ENCODE results near the gene MLXIPL. TPM values are rescaled to one million over a fixed set of nuclear protein-coding genes. Genes with fewer than 3 reads are reported as not detected.
"Not testable (repeated sequence)": the region's sequence is repeated elsewhere in the genome, so short reads cannot be mapped to it uniquely, and the experiment has no call there.

The MLXIPL gene
- total RNA-seq, 1 experiment from 2014 or later: not detected

DNA sequence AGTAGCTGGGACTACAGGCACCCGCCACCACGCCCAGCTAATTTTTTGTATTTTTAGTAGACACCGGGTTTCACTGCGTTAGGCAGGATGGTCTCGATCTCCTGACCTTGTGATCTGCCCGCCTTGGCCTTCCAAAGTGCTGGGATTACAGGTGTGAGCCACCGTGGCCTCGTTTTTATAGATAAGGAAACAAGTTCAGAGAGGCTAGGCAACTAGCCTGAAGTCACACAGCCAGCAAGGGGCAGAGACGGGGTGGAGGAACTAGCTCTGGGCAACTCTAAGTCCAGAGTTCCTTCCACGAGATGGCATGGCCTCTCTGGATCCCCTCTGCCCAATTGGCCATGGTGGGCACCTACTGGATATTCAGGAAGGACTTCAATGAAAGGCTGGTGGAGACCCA lies 9.4 kb downstream of the MLXIPL start:
- not testable (repeated sequence) for DNase-seq (ENCODE audit: low spot score)

DNA sequence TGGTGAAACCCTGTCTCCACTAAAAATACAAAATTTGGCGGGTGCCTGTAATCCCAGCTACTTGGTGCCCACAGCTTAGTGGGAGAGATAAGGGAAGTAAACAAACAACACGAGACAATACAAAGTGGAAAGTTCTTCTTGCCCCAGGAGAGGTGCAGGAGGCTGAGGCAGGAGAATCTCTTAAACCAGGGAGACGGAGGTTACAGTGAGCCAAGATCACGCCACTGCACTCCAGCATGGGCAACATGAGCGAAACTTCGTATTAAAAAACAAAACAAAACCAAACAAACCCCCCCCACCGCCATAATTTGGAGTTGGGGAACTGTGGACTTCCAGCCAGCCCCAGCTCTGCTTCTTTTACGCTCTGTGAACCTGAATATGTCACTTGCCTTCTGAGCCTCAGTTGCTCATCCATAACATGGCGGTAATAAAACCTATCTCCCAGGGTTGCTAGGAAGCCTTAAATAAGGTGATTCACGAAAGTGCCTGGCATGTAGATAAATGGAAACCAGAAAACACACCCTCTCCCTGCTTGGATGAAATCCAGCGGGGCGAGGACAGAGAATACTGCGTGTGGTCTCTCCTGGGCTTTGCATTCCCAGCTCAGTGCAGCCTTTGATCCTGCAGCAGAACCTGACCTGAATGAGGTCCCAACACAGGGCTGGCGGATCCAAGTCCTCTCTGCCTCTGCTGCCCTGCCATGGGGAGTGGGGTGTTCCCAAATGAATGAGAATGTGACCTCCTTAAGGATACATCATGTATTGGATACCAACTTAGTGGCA lies 10.2 kb downstream of the MLXIPL start:
- DNase-seq (ENCODE audit: low spot score): peak; percentile 62

DNA sequence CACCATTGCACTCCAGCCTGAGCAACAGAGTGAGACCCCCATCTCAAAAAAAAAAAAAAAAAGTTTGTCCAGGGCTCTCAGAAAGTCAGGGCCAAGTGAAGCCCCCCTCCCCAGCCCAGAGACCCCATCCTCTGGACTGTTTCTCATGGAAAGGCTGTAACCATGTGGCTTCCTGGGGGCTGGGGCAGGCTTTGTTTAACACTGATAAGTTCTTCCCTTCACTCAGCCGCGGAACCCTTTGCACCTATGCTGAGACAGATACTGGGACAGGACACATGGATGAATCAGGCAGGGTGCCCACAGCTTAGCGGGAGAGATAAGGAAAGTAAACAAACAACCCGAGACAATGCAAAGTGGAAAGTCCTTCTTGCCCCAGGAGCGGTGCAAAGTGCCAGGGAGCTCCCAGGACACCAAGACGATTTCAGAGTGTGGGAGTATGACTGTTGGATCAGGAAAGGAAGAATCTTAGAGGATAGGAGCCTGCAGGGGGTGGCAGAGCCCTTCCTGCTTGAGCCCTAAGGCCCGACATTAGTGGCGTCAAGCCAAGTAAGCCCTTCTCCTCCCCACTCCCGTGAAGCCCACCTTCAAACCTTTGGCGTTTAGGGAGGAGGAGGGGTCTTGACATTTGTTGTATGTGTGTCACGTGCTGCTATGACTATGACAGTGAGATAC lies 11.6 kb downstream of the MLXIPL start:
- DNase-seq (ENCODE audit: low spot score): peak; percentile 98

DNA sequence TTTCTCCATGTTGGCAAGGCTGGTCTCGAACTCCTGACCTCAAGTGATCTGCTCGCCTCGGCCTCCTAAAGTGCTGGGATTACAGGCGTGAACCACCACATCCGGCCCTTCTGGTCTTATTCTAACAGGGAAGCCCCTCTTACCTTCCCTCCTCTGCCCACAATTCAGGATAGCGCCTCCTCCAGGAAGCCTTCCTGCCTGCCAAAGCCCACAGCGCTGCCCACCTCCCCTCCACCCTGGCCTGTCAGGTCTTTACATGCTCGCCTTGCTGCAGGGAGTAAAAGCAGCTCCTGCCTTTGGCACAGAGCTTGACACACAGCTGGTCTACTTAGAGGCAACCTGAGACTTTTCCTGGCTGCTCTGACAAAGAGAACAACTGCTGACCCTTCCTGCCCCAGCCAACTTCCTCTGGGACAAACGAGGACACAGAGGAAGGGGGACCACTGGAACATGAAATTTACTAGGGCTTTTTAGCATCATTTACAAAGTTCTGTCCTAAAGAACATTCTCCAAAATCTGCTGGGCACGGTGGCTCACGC lies 13.2 kb downstream of the MLXIPL start:
- DNase-seq (ENCODE audit: low spot score): no peak

DNA sequence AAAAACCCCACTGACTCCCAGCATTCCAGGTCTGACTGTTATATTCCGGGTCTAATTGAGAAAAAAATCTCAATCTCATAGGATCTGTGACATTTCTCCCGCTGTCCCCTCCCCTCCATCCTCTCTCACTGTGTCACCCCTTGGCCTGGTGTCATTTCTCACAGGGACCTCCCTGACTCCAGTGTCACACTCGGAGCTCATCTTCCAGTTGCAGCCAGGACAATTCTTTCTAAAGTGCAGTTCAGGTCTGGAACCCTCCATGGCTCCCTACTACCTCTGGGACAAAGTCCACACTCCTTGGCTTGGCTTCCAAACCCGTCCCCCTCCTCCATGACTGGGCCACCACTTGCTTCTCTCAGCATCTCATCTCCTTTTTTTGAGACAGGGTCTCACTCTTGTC lies 14.2 kb downstream of the MLXIPL start:
- no peak for DNase-seq (ENCODE audit: low spot score)

DNA sequence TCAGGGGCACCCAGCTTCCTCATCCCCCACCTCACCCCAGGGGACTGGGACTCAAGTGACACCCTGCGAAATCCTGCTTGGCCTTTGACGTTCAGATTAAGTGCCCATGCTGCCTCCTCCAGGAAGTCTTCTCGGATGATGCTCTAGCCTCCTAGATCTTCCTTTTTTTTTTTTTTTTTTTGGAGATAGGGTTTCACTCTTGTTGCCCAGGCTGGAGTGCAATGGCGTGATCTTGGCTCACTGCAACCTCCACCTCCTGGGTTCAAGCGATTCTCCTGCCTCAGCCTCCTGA lies 16.7 kb downstream of the MLXIPL start:
- not testable (repeated sequence) for DNase-seq (ENCODE audit: low spot score)

DNA sequence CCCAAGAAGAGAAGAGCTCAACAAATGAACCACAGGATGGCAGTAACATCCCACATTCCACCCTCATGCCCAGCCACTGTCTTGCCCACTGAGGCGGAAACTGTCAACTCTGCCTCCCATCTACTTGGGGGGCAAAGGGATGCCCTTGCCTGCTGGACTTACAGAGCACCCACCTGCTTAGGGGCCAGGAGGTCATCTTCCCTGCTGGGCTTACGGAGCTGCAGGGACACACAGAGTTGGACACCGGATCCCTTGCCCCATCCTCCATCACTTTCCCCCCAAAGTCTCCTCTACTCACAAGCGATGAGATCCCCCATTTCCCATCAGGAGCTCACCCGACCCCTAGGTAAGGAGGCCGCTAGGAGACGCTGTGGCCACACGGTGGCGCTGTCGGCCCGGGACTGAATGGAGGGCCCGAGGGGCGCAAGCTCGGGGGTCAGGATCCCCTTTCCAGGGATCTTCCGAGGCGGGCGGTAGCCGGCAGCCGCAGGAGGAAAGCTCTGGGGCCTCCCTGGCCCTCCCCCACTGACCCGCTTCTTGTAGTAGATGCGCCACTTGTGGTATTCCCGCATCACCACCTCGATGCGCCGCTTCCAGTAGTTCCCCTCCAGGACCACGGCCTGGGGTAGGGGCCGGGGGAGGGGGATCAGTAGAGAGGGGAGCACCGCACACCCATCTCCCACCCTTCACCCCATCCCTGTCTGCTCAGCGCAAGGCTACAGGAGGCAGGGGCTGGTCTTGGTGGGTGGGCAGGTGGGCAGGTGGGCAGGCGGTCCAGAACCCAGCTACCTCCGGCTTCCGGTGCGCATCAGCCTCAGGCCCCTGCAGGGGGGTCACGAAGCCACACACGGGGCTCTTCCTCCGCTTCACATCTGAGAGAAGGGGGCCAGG lies 17.3 kb downstream of the MLXIPL start:
- DNase-seq (ENCODE audit: low spot score): peak; percentile 26

DNA sequence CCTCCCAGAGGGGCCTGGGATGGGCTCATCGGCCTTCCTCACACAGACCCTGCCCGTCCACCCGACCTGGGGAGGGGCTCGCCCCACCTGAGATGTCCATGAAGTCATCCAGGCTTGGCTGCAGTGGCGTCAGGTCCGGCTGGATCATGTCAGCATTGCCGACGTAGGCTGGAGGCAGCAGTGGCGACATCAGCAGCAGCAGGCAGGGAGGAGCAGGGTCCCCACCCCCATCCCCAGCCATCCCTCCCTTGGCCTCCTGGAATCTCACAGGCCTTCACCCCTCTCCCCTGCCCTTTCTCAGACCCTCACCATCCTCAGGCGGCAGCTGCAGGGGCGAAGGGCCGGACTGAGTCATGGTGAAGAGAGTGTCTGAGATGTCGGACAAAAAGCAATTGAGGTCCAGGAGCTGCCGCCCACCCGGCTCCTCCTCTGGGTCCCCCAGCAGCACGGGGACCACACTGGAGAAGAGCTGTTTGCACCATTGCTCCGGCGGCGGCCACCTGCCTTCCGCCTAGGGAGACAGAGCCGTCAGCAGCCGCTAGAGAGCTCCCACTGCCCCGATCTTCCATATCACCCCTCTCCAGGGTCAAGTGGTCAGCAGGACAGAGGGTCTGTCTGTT lies 18.6 kb downstream of the MLXIPL start:
- no peak for DNase-seq (ENCODE audit: low spot score)

DNA sequence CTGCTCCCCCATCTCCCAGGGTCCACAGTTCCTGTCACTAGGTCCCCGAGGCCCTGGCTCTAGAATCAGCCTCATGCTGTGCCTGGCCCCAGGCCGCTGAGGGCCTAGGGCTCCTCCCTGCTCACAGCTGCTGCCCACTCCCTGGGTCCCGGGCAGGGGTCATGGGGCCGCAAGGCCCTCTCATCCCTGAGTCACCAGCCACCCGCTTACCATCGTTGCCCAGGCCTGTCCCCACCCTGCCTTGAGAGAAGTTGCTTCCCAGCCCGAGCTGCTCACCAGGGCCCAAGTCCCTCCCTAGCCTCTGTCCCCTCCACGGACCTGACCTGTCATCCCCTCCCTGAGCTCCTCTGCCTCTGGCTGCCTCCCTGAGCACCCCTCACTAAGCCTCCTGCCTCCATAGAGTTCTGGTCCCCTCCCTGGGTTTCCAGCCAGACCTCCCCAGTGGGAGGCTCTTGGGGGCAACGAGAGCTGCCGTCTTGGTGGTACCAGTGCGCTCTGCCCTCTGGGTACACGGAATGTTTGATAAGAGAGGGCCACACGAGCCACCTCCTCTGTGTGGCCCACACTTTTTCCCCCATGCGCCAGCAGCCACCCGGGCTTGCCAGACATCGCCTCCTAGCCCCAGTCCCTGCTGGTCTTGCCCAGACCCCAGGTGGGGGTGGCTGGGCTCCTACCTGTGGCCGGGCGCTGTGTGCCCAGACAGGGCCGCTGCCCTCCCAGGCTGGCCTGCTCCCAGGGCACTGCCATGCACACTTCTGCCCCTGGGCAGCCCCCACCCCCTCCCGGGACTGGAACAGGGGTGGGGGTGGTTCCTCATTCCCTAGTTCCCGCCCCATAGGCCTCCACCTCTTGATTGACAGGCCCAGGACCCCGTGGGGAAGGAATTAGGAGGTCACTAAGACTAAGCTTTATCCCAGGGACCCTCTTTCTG lies 21.3 kb downstream of the MLXIPL start:
- DNase-seq (ENCODE audit: low spot score): peak; percentile 58

DNA sequence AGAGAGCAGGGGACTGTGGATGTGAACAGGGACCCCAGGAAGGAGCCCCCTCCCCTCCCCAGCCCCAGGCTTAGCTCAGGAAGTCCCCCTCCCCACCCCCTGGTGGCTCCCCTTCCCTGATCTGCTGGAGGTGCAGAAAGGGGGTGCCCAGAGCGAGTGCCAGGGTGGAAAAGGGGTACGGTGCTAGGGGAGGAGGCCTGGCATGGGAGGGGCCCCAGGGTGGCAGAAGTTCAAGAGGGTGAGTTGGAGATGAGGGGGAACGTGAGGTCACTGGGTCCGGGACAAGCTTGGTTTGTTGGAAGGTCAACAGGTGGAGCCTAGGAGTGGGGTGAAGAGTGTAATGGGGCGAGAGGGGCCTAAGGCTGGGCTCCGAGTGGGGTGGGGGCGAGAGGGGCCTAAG lies 24.4 kb downstream of the MLXIPL start:
- DNase-seq (ENCODE audit: low spot score): no peak

DNA sequence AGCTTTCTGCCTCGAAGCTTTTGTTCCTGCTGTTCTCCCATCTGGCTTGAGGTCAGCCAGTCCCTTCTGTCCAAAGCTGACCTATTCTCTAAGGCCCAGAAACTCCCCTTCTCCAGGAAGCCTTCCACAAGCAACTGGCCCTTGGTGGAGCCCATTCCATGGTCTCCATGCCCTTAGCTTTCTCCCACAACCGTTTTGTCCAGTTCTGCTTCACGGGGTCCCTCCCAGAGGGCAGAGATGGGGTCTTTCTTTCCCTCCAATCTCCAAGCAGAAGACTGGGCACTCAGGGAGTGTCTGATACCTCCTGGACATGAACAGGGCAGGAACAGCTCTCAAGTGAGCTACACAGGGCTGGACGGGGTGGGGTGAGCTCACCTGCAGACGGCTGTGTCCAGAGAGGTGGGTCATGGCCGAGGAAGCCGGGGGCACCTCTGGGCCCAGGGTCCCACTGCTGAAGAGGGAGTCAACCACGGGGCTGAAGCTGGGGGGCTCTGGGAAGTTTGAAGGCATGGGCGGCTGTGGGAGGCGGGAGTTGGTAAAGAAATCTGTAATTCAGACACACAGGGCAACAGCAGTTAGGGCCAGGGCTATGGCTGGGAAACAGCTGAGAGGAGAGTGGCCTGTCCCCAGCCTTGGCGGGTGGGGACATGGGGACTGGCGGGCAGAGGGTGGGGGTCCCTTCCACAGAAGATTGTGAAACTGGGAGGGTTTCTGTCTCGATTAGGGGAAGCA lies 25.0 kb downstream of the MLXIPL start:
- DNase-seq (ENCODE audit: low spot score): no peak

DNA sequence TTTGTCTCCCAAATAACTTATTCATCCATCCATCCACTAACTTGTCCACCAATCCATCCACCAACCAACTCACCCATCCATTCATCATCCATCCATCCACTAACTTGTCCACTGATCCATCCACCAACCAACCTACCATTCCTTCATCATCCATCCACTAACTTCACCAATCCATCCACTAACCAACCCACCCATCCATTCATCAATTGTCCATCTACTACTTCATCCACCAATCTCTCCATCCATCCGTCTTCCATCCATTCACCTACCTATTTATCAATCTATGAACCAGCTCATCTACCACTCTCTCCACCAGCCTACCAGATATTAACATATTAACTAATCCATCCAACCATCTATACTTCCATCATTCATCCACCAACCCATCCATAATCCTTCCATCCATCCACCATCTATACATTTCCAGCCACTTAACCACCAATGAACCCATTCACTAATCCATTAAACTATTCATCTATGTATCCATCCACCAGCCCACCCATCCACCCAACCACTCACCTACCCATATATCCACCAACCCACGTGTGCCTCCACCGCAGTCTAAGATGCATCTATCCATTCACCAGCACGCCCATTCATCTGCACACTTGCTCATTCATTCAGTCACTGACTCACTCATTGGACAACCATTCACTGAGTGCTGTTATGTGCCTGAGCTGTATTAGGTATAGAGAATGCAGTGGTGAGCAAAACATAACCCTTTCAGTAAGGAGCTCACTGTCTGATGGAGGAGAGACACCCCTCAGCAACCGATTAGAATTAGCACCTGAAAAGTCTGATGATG lies 26.1 kb downstream of the MLXIPL start:
- DNase-seq (ENCODE audit: low spot score): no peak

DNA sequence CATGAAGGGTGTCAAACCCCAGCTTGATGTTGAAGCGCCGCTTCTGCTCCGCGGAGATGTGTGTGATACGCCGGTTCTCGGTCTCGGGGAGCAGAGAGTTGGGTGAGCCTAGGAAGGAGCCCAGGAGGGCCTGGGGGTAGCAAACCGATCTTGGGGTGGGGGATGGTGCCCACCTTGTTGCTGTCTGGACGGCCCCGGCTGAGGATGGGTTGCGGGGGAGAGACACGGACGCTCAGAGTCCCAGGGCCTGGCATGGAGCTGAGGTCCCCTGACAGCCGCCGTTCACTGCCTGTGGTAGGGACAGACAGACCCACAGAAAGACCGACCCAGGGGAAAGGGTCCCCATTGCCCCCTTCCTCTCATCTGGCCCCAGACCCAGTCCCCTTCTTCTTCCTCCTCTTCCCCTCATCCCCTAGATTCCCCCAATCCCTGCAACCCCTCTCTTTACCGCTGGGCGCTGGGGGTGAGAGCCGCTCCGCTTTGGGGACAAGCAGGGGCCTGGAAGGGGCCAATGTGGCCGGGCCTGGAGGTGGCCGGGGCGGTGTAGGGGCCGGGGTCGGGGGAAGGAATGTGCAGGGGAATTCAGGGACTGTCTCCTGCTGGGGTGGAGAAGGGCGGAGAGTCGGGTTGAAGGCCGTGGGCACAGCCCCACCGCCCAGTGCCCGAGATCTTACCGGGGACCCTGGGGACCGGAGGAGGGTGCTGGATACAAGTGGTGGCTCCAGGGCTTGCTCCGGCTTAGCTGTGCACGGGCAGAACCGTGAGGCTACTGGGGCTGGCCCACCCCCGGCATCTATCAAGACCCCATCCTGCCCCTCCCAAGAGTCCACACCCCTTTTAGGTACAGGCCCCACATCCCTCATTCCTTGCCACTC lies 27.9 kb downstream of the MLXIPL start:
- DNase-seq (ENCODE audit: low spot score): no peak

DNA sequence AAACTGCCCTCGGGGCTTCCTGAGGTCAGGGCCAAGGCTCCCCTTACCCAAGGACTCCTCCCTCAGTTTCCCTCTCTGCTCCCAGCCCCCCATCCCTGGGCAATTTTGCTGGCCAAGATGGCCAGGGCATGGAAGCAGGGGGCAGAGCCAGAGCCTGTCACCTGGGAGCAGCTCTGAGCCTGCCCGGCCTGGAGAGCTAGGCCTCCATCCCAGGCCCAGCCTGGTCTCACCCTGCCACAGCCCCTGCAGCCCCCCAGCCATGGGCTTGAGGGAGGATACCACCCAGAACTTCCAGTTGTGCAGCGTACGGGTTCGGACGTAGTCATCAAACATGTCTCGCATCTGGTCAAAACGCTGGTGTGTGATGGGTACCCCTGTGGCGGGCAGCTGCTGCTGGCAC lies 29.0 kb downstream of the MLXIPL start:
- no peak for DNase-seq (ENCODE audit: low spot score)

DNA sequence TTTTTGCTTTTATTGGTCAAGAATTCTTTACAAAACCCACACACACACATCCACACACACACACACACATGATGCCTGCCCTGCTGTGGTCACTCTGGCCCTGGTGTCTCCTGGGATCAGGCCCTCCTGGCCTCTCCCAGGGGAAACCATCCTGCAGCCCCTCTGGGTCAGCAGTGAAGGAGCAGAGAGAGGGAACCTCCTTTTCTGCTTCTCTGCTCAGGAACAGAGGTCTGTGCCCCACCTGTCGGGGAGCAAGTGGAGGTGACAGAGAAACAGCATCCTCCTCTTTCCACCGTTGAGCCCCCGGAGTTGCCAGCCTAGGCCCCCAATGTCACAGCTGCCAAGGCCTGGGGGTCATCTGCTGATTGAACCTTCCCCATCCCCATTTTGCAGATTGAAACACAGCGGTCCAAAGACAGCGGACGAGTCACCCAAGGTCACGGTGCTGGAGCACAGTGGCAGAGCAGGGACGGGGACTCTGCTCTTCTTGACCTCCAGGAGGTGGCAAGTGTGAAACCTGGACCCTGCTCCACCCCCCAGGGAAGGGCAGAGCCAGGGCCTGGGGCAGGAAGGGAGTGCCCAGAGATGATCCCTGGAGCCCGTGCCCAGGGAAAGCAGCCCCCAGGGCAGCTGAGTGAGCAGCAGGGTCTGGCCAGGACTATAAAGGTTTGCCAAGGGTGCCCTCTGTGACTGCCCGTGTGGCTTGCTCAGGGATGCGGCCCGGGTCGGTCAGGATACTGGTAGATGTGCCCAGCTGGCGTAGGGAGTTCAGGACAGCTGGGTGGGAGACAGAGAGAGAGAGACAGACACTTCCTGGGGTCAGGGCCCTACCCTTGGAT lies 30.9 kb downstream of the MLXIPL start:
- DNase-seq (ENCODE audit: low spot score): no peak

DNA sequence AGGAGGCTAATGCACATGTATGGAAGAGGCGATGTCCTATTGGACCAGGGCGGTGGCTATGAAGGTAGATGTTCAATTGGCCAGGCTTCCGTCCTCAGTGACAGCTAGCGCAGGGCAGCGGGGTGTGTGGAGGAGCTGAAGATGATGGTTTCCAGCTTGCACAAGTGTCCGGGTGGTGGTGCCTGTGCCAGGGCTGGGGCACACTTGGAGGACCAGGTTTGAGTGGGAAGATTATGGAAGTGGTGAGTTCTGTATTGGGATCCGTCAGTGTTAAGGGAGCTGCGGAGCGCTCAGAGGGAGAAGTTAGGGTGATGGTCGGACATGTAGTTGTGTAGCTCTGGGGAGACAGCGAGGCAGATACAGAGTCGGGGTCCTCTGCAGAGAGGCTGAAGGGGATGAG lies 37.4 kb downstream of the MLXIPL start:
- DNase-seq (ENCODE audit: low spot score): no peak

DNA sequence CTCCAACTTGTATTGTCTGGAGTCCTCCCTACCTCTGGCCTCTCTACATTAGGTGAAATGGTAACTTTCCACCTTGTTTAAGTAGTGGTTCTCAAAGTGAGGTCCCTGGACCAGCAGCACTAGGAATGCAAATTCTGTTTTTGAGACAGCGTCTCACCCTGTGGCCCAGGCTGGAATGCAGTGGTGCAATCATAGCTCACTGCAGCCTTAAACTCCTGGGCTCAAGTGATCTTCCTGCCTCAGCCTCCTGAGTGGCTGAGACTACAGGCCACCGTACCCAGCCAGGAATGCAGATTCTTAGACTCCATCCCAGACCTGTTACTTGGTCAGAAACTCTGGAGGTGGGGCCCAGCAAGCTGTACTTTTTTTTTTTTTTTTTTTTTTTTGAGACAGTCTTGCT lies 39.1 kb downstream of the MLXIPL start:
- DNase-seq (ENCODE audit: low spot score): no peak

All from A172 (cell line).